ENCODE measurements around the gene CIAO3.

The CIAO3 gene

DNA sequence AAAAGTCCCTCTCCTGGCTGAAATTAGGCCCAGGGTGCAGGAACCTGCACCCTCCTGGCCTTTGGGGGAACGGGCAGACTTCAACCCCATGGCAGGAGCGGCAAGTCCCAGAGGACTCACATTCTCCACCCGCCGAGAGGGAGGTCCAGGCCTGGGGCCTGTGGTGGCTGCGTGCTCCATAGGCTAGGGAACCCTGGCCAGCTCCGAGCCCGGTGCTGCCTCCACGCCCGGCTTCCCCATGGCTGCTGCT is 14.7 kb downstream of the CIAO3 start:
- TF ChIP-seq, protein P1, sequence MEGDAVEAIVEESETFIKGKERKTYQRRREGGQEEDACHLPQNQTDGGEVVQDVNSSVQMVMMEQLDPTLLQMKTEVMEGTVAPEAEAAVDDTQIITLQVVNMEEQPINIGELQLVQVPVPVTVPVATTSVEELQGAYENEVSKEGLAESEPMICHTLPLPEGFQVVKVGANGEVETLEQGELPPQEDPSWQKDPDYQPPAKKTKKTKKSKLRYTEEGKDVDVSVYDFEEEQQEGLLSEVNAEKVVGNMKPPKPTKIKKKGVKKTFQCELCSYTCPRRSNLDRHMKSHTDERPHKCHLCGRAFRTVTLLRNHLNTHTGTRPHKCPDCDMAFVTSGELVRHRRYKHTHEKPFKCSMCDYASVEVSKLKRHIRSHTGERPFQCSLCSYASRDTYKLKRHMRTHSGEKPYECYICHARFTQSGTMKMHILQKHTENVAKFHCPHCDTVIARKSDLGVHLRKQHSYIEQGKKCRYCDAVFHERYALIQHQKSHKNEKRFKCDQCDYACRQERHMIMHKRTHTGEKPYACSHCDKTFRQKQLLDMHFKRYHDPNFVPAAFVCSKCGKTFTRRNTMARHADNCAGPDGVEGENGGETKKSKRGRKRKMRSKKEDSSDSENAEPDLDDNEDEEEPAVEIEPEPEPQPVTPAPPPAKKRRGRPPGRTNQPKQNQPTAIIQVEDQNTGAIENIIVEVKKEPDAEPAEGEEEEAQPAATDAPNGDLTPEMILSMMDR (IDR thresholded peaks at IDR 0.05; ENCODE audit: low read depth, low read length, missing control alignments), result no peak
- DNase-seq (ENCODE audit: extremely low read depth, low read depth), result no peak
- 0 out of 2 replicates have a peak overlapping the region, but pooled peaks have one; percentile 31 for H3K4me3 ChIP-seq (replicated peaks; ENCODE audit: low read depth, low read length)

DNA sequence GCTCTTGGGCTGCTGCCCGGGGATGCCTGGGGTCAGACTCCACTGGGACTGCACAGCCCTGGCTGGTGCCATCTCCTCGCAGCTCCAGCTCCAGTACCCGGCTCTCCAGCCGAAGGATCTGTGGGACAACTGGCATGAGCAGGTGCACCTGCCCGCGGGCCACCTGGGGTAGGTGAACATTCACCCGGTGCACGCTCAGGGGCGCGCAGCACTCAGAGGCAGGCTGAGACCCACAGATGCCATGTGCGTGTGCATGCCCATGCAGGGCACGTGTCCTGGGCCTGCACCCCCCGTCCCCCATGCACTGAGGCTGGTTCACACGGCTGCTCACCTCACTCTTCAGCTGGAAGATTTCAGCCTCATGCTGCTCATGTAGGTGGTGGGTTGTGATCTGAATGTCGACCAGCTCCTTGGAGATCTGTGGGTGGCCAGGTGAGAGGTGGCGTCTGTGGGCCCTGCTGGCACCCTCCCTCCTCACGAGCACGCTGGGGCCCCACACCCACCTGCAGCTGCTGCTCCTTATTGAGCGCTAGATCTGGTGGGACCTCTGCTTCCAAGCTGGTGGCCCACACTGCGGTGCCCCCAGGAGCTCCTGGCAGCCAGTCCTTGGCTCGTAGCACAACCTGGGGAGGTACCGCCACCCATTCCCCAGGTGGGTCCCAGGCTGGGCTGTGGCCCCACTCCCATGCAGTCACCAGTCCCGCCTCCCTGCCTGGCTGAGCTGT is 15.2 kb downstream of the CIAO3 start:
- TF ChIP-seq, protein P1 (IDR thresholded peaks at IDR 0.05; ENCODE audit: low read depth, low read length, missing control alignments), result no peak
- DNase-seq (ENCODE audit: extremely low read depth, low read depth), result no peak
- no peak overlapping the region for H3K4me3 ChIP-seq (replicated peaks; ENCODE audit: low read depth, low read length)

DNA sequence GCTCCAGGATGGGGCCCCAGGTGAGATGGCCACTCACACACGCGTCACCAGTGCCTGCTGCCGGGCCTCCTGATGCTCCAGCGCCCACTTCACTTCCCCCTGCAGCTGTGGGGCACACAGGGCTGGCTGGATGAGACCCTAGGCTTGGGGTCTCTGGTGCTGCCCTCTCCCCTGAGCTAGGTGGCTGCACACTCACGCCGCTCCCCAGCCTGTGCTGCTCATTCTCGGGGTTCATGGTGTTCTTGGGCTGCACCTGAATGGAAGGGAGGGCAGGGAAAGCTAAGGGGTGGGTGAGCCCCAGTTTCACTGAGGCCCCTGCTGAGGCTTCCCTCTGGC is 15.8 kb downstream of the CIAO3 start:
- TF ChIP-seq, protein P1 (IDR thresholded peaks at IDR 0.05; ENCODE audit: low read depth, low read length, missing control alignments), result no peak
- H3K4me3 ChIP-seq (replicated peaks; ENCODE audit: low read depth, low read length), result no peak overlapping the region
- DNase-seq (ENCODE audit: extremely low read depth, low read depth), result no peak

DNA sequence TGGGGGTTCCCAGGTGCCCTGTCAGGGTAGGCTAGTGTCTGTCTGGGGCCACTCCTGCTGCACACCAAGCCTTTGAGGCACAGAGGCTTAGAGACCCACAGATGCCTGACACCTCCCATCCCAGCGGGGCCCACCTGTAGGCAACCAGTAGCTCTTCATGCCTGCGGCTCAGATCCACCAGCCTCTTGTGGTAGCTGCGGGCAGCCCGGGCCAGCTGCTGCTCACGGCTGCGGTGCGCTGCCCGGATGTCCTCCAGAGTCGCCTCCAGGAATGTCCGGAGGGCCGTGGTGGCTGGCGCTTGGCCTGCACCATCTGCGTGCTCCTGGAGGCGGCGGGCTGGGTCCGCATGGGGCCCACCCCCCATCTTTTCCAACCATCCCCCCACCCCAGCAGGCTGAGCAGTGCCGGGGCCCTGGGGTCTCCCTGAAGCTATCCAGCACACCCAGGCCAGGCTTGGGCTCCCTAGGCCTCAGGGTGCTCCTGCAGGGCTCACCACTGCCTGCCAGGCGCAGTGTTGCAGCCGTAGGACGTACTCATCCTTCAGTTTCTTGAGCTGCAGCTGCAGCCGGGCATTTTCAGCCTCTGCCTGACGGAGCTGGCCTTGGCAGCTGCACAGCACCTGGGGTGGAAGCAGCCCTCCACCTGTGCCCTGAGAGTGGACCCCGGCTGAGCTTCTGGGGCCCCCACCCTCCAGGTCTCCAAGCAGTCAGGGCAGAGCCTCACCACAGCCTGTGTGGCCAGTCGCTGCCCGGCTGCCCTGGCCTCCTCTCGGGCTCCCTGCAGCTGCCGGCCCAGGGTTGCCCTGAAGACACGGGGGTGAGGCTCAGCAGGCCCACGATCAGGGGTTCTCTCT is 16.4 kb downstream of the CIAO3 start:
- no peak for DNase-seq (ENCODE audit: extremely low read depth, low read depth)
- H3K4me3 ChIP-seq (replicated peaks; ENCODE audit: low read depth, low read length), result no peak overlapping the region
- TF ChIP-seq, protein P1 (IDR thresholded peaks at IDR 0.05; ENCODE audit: low read depth, low read length, missing control alignments), result no peak

DNA sequence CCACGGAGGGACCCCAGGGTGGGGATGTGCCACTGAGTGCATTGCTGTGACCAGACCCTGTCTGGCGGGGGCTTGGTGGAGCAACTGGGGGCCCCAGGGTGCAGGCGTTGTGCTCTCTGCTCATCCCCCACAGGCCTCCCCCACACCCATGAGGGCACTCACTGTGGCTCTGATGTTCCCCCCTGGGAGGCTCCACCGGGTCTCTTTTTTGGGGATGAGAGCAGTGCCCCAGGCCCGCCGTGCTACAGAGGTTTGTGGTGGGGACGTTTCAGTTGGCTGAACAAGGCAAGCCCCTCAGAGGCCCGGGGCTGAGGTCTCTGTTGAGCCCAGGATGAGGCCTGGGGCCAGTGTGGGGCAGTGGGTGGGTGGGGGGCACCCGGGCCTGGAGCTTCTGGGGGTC is 17.1 kb downstream of the CIAO3 start:
- no peak overlapping the region for H3K4me3 ChIP-seq (replicated peaks; ENCODE audit: low read depth, low read length)
- TF ChIP-seq, protein P1 (IDR thresholded peaks at IDR 0.05; ENCODE audit: low read depth, low read length, missing control alignments), result no peak
- no peak for DNase-seq (ENCODE audit: extremely low read depth, low read depth)

DNA sequence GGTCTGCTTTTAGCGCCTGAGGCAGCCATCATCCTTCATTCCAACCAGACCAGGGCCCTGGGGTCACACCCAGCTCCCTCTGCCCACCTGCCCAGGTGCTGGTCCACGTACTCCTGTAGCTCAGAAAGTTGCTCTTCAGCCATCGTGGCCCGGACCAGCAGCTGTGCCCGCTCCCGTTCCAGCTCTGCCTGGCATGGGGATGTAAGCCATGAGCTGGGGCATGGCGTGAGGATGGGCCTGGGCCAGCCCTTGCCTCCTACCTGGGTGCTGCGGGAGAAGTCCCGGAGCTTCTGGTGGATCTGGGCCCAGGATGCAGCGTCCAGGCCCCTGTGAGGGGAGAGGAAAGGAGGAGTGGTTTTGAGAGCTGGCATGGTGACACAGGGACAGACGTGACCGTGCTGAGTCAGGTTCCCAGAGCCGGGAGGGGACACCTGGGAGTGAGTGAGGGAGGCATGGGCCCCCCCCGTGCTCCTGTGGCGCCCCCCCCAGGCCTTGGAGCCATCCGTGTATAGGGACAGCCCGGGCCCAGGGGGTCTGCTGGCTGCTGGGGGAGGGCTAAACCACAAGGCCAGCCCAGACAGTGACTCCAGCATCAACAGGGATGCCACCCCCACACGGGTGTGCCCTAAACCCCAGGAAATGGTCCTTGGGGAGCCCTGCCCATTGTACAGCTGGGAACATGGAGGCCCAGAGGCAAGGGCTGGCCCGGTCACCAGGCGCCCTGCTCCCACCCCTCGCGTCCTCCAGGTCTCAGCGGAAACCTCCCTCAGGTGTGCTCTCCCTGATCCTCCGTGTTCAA is 17.8 kb downstream of the CIAO3 start:
- TF ChIP-seq, protein P1 (IDR thresholded peaks at IDR 0.05; ENCODE audit: low read depth, low read length, missing control alignments), result no peak
- no peak for DNase-seq (ENCODE audit: extremely low read depth, low read depth)
- H3K4me3 ChIP-seq (replicated peaks; ENCODE audit: low read depth, low read length), result no peak overlapping the region

All from HFF-Myc (cell line).